Measurements from ENCODE around the gene OR10V1. TPM values are rescaled to one million over a fixed set of nuclear protein-coding genes. Genes with fewer than 3 reads are reported as not detected.

OR10V1 gene
- total and polyA plus RNA-seq, 2 of the 4 experiments (the other 2 are of a cell fraction) = not detected

- Histone ChIP-seq H2BK20ac (ENCODE audit: low read depth, low read length) (no peak overlapping the region), H2BK15ac (ENCODE audit: low read depth, low read length) (no peak overlapping the region), H3K79me1 (ENCODE audit: low read depth in 1 of 2, low read length in 2 of 2) (no peaks in the 10 kb centered on the region), H3K4me3 (ENCODE audit: insufficient read depth, low read depth, low read length) (no peak overlapping the region), H3K4me1 (ENCODE audit: control insufficient read depth, insufficient read depth, low read length) (no peaks in the 10 kb centered on the region), H3K9me1 (ENCODE audit: insufficient read depth, low read length) (no peaks in the 10 kb centered on the region), H4K91ac (ENCODE audit: insufficient read depth, low read depth, low read length) (no peak overlapping the region), H3K9me3 (ENCODE audit: control insufficient read depth, insufficient read depth, low read length) (no peaks in the 10 kb centered on the region), H4K5ac (ENCODE audit: low read depth, low read length) (no peak overlapping the region), H3K18ac (ENCODE audit: low read depth, low read length) (no peak overlapping the region), H3K14ac (replicated peaks; ENCODE audit: low read depth, low read length) (no peak overlapping the region), H3K9ac (ENCODE audit: low read depth, low read length) (no peak overlapping the region), H3K56ac (ENCODE audit: extremely low read depth, insufficient read depth, low read length) (no peak overlapping the region), H3K27ac (ENCODE audit: insufficient read depth, low read length) (no peak overlapping the region), H3K4ac (ENCODE audit: low read depth, low read length) (no peak overlapping the region), H4K8ac (ENCODE audit: low read depth in 2 of 2, low read length in 2 of 2) (no peak overlapping the region), H3K36me3 (ENCODE audit: control insufficient read depth, insufficient read depth, low read length) (no peaks in the 10 kb centered on the region), H2AFZ (replicated peaks; ENCODE audit: low read length, poor library complexity) (no peak overlapping the region), H2BK5ac (ENCODE audit: low read depth, low read length, poor library complexity, severe bottlenecking) (no peak overlapping the region), H2BK120ac (ENCODE audit: low read depth, low read length) (no peak overlapping the region), H3K27me3 (ENCODE audit: control insufficient read depth, insufficient read depth, low read length) (no peaks in the 10 kb centered on the region), H3K23ac (ENCODE audit: low read depth, low read length) (no peak overlapping the region), H3K4me2 (ENCODE audit: low read depth, low read length) (no peak overlapping the region), H2AK9ac (replicated peaks; ENCODE audit: low read depth, low read length, poor library complexity) (no peak overlapping the region), H4K20me1 (ENCODE audit: insufficient read depth, low read length) (no peaks in the 10 kb centered on the region), H2AK5ac (ENCODE audit: low read depth, low read length) (no peak overlapping the region)
- BruUV-seq (replicated peaks) = no TSS peak
- ChIA-PET POLR2A (ENCODE audit: unreplicated experiment) (no interaction called here), CTCF (interaction anchor here (2.0 kb wide), 1 partner anchor 139 kb away, joined by 5 read pairs; no protein-coding TSS in a partner anchor)
- intact Hi-C loops (cut with micrococcal nuclease) = no loop called here
- dilution Hi-C loops (cut with HindIII; ENCODE audit: low sequenced_read_pairs, unreplicated experiment) = no loop called here
- in situ Hi-C loops (cut with MboI; ENCODE audit: low sequenced_read_pairs) = loop anchor here (10.0 kb wide), 1 partner anchor 119 kb away; no protein-coding TSS in a partner anchor
- DNase-seq = no peak
- no peak for TF ChIP-seq RFX5 (IDR thresholded peaks at IDR 0.05; ENCODE audit: low read depth, low read length)
- TF ChIP-seq ELK1 (IDR thresholded peaks at IDR 0.05; ENCODE audit: borderline replicate concordance, low read depth, low read length) = no peak
- no CpG with 5 or more reads among the region's 8 CpGs for WGBS, 2 experiments (ENCODE audit: extremely low coverage in 2 of 2, insufficient read length in 1 of 2)
- no peak for ATAC-seq (ENCODE audit: low read depth)
Measured at GRCh38 chr11:59676205-59676604, 37.4 kb downstream of the OR10V1 start.
